Activated T-helper 1 cell treated with Interleukin-2 at 50 U/mL for 16 hours (primary cell): Measurements from ENCODE around the gene IRF5.
"Not testable (repeated sequence)": the region's sequence is repeated elsewhere in the genome, so short reads cannot be mapped to it uniquely, and the experiment has no call there.

Experiments used
- DNase-seq: peaks from one replicate; pipeline ENCODE4 v3.0.0-alpha.2; 2020; ENCODE audit warnings: low read depth

IRF5 gene

GRCh38 chr7:128906766-128907559 lies 30.8 kb upstream of the IRF5 start:
- DNase-seq: no peak

DNA sequence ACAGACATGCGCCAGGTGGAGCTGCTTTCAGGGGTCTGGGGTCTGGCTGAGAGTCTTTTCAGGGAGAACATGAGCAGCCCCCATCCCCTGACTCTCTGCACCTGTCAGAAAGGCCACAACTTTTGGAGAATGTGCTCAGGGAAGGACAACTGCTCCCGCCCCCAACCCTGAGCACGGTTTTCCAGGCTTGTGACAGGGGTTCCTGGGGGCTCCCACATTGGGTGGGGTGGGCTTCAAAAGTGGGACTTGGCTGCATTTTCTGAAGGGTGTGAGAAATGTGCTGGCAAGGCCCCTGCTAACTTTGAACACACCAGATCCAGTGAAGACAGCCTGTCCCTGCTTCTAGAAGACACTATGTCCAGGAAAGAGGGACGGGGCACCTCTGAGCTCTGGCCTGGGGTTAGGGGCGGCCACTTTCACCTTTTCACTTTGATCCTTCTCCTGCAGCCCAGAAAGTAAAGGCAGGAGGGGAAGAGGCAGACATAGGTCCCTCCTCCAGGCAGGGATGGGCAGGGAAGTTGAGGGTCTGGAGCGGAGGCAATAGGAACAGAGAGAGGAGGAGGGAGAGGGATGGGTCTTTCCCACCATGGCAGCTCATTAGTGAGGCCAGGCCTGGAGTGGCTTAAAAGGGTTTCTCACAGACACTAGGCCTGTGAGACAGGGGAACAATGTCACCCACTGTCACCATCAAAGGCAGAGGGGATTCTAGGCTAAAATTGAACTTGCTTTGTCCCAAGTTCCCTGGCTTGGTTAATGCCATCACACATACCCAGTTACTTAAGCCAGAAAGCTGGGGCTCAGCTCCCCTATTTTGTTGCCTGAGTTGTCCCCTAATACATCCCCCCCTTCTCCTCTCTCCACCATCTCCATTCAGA lies 28.7 kb upstream of the IRF5 start:
- DNase-seq: no peak

DNA sequence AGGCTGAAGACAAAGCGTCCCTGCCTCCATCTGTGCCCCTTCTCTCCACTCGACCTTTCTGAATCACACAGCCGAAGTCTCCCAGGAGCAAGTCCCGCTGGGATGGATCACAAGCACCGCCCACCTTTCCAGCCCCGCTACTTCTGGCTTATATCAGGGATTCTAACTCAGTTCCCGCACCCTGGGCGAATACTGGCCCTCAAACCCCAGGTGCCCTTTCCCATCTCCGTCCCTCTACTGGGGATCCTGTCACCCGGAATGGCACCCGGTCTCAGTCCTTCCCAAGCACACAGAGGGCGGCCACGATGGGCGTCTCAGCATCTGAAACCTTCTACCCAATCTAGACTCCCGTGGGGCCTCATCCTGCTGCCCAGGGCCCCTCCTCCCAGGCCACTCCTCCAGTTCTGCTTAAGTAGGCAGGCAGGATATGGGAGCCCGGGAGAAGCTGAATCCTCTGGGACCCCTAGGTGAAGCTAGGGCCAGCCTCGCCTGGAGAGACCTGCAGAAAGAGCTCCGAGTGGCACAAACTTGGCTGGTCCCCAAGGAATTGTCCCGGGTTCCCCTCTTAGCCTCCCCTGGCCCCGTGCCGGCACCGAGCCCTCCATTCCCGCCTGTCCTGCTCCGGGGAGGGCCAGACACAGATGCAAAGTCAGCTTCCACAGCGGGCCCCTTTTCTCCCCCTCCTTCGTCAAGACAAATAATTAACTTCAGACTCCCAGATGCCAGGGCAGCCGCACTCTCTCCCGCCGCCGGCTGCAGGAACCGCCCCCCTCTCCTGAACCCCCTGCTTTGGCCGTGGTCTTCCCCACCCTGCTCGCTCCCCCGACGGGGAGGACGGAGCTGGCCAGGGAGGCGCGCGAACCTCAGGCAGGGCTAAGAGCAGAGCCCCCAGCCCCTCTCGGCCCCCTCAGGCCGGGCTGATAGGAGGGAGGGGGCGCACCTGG lies 27.8 kb upstream of the IRF5 start:
- no peak for DNase-seq

DNA sequence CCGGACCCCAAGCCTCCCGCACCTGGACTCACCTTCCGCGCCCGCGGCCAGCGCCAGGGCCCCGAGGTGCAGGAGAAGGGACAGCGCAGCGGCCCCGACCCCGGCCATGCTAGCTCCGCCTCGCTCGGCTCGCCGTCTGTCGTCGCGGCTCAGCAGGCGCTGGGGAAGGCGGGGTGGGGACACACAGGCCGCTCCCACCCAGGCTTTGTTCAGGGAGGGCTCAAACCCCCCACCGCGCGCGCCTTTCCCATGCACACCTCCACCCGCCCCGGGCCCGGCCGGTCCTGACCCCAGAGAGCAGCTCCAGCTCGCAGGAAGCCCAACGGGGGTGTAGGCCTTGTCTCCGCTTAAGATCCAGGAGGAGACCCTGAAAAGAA lies 27.2 kb upstream of the IRF5 start, which contains the start of gene KCP:
Gene KCP, minus strand, starts transcription at position 141 of the 377 bp plus-strand sequence. Its CDS starts 33 bp downstream, at position 108.
- DNase-seq: no peak

DNA sequence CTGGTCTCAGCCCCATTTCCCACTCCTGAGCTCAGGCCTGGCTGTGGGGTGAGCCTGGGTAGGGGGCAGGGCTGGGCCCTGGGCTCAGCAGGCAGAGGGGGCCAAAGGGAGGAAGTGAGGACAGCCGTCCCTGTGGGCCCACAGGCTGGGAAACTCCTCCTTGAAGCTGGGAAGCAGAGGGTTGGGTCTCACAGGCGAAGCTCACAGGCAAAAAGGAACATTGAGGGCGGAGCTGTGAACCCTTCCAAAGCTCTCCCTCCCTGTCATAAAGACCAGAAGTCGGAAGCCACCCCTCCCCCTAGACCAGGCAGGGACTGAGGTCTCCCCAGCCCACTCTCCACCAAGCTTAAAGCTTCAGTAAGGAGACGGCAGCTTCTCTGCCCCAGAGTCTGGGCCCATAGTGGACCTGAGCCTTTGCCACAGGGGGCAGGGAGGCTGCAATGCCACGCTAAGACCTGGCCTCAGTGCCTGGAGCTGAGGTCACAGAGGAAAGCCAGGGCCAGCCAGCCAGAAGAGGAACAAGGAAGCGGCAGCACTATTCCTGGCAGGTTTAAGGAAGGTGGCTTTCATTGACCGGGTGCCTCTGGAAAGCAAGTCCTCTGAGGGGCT lies 26.2 kb upstream of the IRF5 start:
- no peak for DNase-seq

GRCh38 chr7:128912281-128912680 lies 25.4 kb upstream of the IRF5 start:
- DNase-seq: no peak

- not testable (repeated sequence) for DNase-seq
Observed at GRCh38 chr7:128912709-128913495, 24.8 kb upstream of the IRF5 start.

- DNase-seq: no peak
Observed at GRCh38 chr7:128913870-128914565, 23.7 kb upstream of the IRF5 start.

DNA sequence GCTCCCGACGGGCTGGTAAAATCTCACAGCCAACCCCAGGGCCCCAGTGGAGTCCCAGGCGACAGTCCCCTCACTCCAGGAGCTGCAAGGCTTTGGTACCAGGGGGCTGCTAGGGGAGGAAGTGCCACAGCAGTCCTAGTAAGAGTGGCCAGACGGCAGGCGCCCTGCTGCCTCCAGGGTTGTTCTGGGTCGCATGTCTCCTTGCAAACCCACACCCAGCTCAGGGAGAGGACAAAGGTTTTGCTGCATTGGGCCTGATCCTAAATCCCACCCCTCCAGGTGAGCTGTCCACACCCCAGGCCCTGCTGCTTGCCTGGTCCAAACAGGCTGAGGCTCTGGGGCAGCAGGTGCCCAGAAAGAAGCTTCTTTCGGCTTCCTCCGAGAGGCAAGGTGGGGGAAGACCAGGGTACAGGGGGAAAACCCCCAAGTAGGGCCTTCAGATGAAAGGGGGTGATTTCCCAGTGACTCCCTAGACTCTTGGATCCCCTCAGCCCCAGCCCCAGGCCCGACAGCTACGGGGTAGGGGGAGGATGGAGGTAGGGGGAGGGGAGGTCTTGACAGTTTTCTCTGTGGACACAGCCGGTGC lies 23.1 kb upstream of the IRF5 start:
- no peak for DNase-seq

DNA sequence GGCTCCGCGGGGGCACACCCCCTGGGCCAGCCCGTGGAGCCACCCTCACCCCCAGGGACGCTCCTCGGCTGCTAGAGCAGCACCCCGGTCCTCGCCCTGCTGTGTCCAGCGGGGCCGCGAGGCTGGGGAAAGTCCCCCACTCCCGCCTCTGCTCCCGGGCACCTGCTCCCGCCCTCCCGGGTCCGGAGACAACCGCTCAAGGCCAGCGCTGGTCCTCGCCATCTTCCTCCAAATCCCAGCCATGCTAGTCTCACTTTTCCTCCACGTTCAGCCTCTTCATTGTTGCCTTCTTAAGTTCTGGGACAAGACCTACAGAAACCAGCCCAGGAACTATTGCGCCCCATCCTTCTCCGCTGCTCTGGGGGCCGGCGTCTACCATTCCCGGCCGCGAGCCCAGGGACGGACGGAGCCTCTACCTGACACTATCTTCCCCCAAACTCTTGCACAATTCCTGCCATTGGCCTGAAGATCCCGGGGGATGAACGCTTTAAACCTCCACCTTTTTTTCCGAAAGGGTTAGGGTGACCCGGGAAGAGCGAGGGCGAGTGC lies 22.4 kb upstream of the IRF5 start:
- no peak for DNase-seq

DNA sequence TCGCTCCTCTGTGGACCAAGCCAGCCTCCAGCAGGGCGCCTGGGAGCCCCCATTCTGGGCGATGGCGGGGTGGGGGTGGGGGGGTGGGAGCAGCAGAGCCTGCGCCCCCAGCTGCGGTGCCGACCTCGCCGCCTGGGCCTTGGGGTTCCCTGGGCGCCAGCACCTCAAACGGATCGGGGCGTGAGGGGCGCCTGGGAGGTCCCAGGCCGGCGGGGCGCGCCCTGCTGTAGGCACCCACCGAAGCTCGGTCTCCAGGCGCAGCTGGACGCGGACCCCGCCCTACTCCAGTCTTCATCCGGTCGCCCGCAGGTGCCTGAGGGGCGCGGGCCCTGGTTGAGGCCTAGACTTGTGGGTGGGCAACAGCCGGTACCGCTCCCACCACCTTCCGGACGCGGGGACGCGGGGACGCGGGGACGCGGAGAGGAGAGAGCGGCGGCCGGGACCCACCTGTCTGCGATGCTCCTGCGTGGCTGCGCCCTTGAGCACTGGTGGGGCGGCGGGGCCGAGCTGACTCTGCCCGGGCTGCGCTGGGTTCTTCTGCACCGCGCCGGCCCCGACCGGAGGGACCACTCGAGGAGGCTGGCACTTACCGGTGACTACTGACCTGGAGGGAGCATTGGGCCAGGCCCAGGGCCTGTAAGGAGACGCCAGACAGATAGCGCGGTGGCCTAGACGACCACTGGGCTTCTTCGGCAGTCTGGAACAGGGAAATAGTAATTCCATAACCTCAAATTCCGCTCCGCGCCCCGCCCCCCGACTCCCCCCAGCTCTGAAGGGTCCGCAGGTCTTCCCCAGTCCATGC lies 21.7 kb upstream of the IRF5 start:
- no peak for DNase-seq

- DNase-seq: no peak
Observed at GRCh38 chr7:128916643-128916915, 21.1 kb upstream of the IRF5 start.

- DNase-seq: no peak
Observed at GRCh38 chr7:128917122-128917521, 20.6 kb upstream of the IRF5 start.

GRCh38 chr7:128918016-128918665 lies 19.6 kb upstream of the IRF5 start:
- no peak for DNase-seq

DNA sequence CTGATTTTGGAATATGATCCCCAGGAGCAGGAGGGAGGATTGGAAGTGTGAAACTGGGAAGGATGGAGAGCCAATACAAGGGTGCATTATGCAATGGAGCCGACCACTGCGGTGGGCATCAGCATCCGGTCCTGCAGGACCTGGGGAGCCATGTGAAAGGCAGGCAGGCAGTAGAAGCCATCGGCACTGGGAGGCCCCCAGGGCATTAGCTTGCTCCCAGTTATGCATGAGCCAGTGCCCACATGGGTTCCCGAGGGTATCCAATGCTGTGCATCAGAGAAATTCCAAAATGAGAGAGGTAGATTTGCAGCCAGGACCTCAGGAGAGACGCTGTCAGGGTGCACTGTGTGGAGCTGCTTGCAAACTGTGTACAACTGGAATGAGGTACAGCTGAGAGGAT lies 18.5 kb upstream of the IRF5 start:
- DNase-seq: no peak

DNA sequence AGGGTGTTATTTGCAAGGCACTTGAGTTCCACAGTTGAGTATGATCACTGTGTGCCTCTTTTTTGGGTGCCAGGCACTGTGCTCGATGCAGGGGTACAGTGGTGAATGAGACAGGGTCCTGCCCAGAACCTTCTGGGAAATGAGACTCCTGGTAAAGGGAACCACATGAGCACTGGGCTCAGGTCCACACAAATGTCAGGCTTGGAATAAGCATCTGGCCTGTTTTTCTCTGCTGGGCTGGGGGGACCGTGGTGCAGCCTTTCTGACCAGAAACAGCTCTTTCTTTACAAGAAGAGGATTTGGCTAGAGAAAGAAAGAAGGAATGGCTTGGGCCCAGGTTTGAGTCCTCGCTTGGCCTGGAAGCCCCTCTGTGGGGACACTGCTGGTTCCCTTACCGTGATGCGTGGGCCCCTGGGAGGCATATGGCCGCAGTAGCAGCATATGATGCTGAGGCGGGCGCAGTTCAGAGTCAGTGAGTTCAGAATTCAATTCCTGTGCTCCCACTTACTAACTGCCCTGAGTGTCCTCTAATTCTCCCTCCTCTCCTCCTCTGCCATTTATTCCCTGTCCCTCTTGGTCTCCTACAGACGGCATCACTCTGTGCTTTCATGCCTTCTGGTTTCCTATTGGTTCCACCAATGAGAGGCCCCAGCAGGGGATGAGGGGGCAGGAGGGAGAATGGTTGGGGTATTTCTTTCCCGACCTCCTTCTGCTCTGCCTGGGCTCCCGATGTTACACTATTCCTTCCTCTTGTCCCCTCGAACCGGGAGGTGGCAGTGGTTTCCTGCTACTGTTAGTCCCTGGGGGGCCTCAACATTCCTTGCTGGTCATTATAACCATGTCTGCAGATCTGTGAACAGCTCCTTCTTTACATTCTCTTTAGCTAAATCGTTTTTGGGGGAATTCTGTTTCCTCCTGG lies 17.6 kb upstream of the IRF5 start:
- no peak for DNase-seq

DNA sequence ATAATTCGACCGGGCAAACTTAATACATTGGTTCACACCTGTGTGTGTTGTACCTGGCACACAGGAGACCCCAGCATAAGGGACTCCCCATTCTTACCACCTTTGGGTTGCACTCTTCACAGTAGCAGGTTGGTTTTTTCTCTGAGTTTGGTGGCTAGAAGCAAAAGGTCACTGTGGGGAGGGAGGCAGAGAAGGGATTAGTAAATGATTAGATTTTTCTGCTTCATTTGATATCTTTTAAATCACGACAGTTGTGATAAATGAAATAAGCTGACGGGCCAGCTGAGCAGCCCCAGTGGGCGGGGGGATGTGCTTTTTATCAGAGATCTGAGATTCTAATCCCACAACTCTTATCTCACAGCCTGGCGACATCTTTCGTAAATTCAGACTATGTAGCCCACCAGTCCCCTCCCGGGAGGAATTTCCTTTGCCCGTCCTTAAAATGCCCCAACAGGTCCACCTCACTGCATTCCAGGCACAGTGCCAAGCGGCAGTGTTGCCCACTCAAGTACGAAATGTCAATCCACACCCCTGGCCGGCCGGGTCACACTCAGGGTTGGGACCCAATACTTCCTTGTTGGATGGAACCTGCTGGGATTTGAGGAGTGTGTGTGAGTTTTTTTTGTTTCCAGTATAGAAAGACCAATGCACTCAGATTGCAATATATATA lies 16.7 kb upstream of the IRF5 start:
- DNase-seq: no peak
